ENCODE data around the gene GATA3.
A peak's percentile ranks its signal among the peaks of the same experiment; 100 is the strongest.

Gene GATA3

DNA sequence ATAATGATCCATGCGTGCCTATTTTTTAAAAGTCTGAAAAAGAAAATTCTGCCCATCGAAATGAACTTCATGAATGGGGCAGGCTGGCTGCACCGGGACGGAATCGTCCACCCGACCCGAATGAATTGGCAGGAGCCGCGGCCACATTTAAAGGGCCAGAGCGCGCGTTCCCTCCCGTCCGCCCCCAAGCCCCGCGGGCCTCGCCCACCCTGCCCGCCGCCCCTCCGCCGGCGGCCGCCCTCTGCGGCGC, 319 bp upstream of the GATA3 start:
- Histone ChIP-seq H3K9me3 (ENCODE audit: control insufficient read depth, low read length) (no peaks in the 10 kb centered on the region), H3K36me3 (ENCODE audit: control insufficient read depth, insufficient read depth, low read length) (peaks cover 22% of the 10 kb centered on the region), H3K27me3 (ENCODE audit: control insufficient read depth, insufficient read depth, low read length) (no peaks in the 10 kb centered on the region), H3K9ac (peak overlapping the region; percentile 32), H2AFZ (no peak overlapping the region), H3K79me2 (peaks cover 49% of the 10 kb centered on the region), H3K4me2 (ENCODE audit: low read length) (peak overlapping the region; percentile 89), H3K27ac (peak overlapping the region; percentile 96), H3K4me1 (no peaks in the 10 kb centered on the region), H3K4me3 (ENCODE audit: low read depth, low read length) (peak overlapping the region; percentile 79)
- TF ChIP-seq, protein P1, sequence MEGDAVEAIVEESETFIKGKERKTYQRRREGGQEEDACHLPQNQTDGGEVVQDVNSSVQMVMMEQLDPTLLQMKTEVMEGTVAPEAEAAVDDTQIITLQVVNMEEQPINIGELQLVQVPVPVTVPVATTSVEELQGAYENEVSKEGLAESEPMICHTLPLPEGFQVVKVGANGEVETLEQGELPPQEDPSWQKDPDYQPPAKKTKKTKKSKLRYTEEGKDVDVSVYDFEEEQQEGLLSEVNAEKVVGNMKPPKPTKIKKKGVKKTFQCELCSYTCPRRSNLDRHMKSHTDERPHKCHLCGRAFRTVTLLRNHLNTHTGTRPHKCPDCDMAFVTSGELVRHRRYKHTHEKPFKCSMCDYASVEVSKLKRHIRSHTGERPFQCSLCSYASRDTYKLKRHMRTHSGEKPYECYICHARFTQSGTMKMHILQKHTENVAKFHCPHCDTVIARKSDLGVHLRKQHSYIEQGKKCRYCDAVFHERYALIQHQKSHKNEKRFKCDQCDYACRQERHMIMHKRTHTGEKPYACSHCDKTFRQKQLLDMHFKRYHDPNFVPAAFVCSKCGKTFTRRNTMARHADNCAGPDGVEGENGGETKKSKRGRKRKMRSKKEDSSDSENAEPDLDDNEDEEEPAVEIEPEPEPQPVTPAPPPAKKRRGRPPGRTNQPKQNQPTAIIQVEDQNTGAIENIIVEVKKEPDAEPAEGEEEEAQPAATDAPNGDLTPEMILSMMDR (IDR thresholded peaks at IDR 0.05), result no peak

DNA sequence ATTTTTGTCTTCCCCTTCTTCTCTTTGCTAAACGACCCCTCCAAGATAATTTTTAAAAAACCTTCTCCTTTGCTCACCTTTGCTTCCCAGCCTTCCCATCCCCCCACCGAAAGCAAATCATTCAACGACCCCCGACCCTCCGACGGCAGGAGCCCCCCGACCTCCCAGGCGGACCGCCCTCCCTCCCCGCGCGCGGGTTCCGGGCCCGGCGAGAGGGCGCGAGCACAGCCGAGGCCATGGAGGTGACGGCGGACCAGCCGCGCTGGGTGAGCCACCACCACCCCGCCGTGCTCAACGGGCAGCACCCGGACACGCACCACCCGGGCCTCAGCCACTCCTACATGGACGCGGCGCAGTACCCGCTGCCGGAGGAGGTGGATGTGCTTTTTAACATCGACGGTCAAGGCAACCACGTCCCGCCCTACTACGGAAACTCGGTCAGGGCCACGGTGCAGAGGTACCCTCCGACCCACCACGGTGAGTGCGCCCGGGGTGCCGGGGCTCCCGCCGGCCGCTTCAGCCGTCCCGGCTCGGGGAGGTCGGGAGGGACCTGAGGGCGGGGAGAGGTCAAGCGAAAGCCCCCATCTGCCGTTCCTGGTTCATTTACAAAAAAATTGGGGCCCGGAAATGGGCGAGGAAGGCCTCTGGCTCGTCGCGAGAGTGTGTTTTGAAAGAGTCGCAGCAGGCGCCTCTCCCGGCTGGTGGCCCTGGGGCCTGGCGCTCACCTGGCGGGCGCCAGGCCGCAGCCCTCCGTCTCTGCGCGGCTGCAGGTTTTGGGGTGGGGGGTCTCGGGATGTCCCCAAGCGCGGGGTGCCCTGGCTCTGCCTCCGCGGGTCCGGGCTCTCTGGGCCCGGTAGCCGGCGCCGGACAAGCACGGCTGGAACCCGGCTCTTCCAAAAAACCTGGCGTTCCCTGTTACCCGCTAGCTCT, 1.2 kb downstream of the GATA3 start:
- no peaks in the 10 kb centered on the region for H3K27me3 ChIP-seq (ENCODE audit: control insufficient read depth, insufficient read depth, low read length)
- peak overlapping the region; percentile 88 for H3K4me2 ChIP-seq (ENCODE audit: low read length)
- H2AFZ ChIP-seq, result no peak overlapping the region
- peaks cover 63% of the 10 kb centered on the region for H3K79me2 ChIP-seq
- H3K36me3 ChIP-seq (ENCODE audit: control insufficient read depth, insufficient read depth, low read length), result peaks cover 28% of the 10 kb centered on the region
- H3K4me1 ChIP-seq, result no peaks in the 10 kb centered on the region
- peak overlapping the region; percentile 98 for H3K9ac ChIP-seq
- peak overlapping the region; percentile 79 for H3K4me3 ChIP-seq (ENCODE audit: low read depth, low read length)
- H3K27ac ChIP-seq, result peak overlapping the region; percentile 98
- no peaks in the 10 kb centered on the region for H3K9me3 ChIP-seq (ENCODE audit: control insufficient read depth, low read length)
- TF ChIP-seq, protein P1 (IDR thresholded peaks at IDR 0.05), result no peak

DNA sequence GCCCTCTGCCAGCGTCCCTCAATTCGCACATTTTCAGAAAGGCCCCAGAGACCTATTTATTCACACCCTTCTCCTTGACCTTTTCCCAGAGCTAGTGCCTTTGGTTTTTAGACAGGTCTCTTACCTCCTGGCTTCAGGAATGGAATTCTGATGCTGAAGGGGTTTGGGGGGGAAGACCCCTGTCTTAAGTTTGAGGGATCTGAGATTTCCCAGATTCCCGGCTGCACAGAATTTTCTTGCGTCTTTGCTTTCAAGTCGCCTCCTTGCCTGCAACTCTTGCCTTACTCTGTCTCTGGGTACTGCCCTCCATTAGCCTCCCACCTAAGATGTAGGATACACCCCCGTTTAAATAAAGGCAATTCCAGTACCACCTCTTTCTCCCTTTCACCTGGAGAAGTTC, 1.9 kb downstream of the GATA3 start:
- H3K27ac ChIP-seq, result peak overlapping the region; percentile 98
- H3K27me3 ChIP-seq (ENCODE audit: control insufficient read depth, insufficient read depth, low read length), result no peaks in the 10 kb centered on the region
- H3K79me2 ChIP-seq, result peaks cover 68% of the 10 kb centered on the region
- peak overlapping the region; percentile 88 for H3K4me2 ChIP-seq (ENCODE audit: low read length)
- H2AFZ ChIP-seq, result no peak overlapping the region
- H3K4me3 ChIP-seq (ENCODE audit: low read depth, low read length), result peak overlapping the region; percentile 79
- TF ChIP-seq, protein P1 (IDR thresholded peaks at IDR 0.05), result no peak
- H3K4me1 ChIP-seq, result no peaks in the 10 kb centered on the region
- peak overlapping the region; percentile 98 for H3K9ac ChIP-seq
- no peaks in the 10 kb centered on the region for H3K9me3 ChIP-seq (ENCODE audit: control insufficient read depth, low read length)
- peaks cover 28% of the 10 kb centered on the region for H3K36me3 ChIP-seq (ENCODE audit: control insufficient read depth, insufficient read depth, low read length)

DNA sequence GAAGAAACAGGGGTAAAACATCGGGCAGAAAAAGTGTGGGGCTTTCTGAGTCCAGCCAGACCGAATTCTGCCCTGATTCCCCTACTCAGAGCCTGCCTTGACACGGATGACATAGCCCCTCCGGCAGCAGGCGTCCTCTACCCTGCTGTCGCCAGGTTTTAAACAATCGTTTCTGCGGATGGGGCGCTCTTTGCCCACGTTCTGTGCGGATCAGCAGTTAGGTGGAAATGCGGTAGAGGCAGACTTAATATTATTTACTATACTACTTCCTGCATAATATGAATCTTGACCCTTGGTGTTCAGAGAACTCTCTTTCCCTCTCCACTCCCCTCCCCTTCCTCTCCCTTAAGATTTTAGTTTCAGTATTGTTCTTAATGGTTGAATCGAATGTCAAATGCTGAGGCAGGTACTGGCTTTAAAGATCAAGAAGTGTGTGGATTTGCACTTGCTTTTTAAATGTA, 2.4 kb downstream of the GATA3 start:
- Histone ChIP-seq H3K9ac (peak overlapping the region; percentile 98), H3K4me2 (ENCODE audit: low read length) (peak overlapping the region; percentile 88), H3K9me3 (ENCODE audit: control insufficient read depth, low read length) (no peaks in the 10 kb centered on the region), H3K27ac (peak overlapping the region; percentile 98), H3K4me1 (no peaks in the 10 kb centered on the region), H3K36me3 (ENCODE audit: control insufficient read depth, insufficient read depth, low read length) (peaks cover 30% of the 10 kb centered on the region), H3K27me3 (ENCODE audit: control insufficient read depth, insufficient read depth, low read length) (no peaks in the 10 kb centered on the region), H2AFZ (no peak overlapping the region), H3K79me2 (peaks cover 71% of the 10 kb centered on the region), H3K4me3 (ENCODE audit: low read depth, low read length) (peak overlapping the region; percentile 79)
- TF ChIP-seq, protein P1 (IDR thresholded peaks at IDR 0.05), result no peak
